ENCODE data around the gene C1orf21.

- TF ChIP-seq, protein P1, sequence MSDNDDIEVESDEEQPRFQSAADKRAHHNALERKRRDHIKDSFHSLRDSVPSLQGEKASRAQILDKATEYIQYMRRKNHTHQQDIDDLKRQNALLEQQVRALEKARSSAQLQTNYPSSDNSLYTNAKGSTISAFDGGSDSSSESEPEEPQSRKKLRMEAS (CRISPR knock-in tag; IDR thresholded peaks at IDR 0.05): no peak
- TF ChIP-seq, protein P2, sequence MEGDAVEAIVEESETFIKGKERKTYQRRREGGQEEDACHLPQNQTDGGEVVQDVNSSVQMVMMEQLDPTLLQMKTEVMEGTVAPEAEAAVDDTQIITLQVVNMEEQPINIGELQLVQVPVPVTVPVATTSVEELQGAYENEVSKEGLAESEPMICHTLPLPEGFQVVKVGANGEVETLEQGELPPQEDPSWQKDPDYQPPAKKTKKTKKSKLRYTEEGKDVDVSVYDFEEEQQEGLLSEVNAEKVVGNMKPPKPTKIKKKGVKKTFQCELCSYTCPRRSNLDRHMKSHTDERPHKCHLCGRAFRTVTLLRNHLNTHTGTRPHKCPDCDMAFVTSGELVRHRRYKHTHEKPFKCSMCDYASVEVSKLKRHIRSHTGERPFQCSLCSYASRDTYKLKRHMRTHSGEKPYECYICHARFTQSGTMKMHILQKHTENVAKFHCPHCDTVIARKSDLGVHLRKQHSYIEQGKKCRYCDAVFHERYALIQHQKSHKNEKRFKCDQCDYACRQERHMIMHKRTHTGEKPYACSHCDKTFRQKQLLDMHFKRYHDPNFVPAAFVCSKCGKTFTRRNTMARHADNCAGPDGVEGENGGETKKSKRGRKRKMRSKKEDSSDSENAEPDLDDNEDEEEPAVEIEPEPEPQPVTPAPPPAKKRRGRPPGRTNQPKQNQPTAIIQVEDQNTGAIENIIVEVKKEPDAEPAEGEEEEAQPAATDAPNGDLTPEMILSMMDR (IDR thresholded peaks at IDR 0.05): no peak
- TF ChIP-seq ATF2 (CRISPR knock-in tag; IDR thresholded peaks at IDR 0.05; ENCODE audit: borderline replicate concordance, low read depth) (no peak), CBFB (CRISPR knock-in tag; IDR thresholded peaks at IDR 0.05; ENCODE audit: low read depth) (no peak), IRF1 (CRISPR knock-in tag; IDR thresholded peaks at IDR 0.05) (no peak), JUN (CRISPR knock-in tag; IDR thresholded peaks at IDR 0.05) (no peak), ELF4 (CRISPR knock-in tag; IDR thresholded peaks at IDR 0.05; ENCODE audit: low read depth) (no peak)
- TF ChIP-seq, protein P3, sequence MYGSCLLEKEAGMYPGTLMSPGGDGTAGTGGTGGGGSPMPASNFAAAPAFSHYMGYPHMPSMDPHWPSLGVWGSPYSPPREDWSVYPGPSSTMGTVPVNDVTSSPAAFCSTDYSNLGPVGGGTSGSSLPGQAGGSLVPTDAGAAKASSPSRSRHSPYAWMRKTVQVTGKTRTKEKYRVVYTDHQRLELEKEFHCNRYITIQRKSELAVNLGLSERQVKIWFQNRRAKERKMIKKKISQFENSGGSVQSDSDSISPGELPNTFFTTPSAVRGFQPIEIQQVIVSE (CRISPR knock-in tag; IDR thresholded peaks at IDR 0.05; ENCODE audit: borderline replicate concordance): no peak
Measured at GRCh38 chr1:184530226-184530625, 143.4 kb downstream of the C1orf21 start.

Data from WTC11 (cell line).